ENCODE data around the gene SMIM32. TPM values are rescaled to one million over a fixed set of nuclear protein-coding genes. Genes with fewer than 3 reads are reported as not detected.

Gene SMIM32
- total and polyA plus RNA-seq, 2 of the 13 experiments (the other 11 are each of a cell fraction or from before 2014, with no cell fraction given): 0.15 to 0.20 TPM

- no peak for TF ChIP-seq CBX5 (CRISPR knock-in tag; IDR thresholded peaks at IDR 0.05; ENCODE audit: borderline replicate concordance)
- TF ChIP-seq ASH2L (IDR thresholded peaks at IDR 0.05; ENCODE audit: insufficient read length, low read depth, low read length): no peak
- no peak for TF ChIP-seq FOXJ3 (CRISPR knock-in tag; IDR thresholded peaks at IDR 0.05; ENCODE audit: borderline replicate concordance)
- no peak for TF ChIP-seq ZNF543 (CRISPR knock-in tag; IDR thresholded peaks at IDR 0.05)
- TF ChIP-seq ZBTB1 (CRISPR knock-in tag; IDR thresholded peaks at IDR 0.05; ENCODE audit: borderline replicate concordance): no peak
- TF ChIP-seq PTBP1 (IDR thresholded peaks at IDR 0.05; ENCODE audit: low read depth, low read length, poor library complexity, severe bottlenecking): no peak
- TF ChIP-seq FLYWCH1 (CRISPR knock-in tag; IDR thresholded peaks at IDR 0.05): no peak
- no peak for TF ChIP-seq CSRNP2 (CRISPR knock-in tag; conservative IDR thresholded peaks at IDR 0.05; ENCODE audit: low read depth)
- no peak for TF ChIP-seq HMGXB4 (CRISPR knock-in tag; IDR thresholded peaks at IDR 0.05; ENCODE audit: borderline replicate concordance in 1 of 2, low read depth in 1 of 2)
- TF ChIP-seq STAG1 (CRISPR knock-in tag; IDR thresholded peaks at IDR 0.05): peak; percentile 77
- no peak for TF ChIP-seq ZFP91 (CRISPR knock-in tag; IDR thresholded peaks at IDR 0.05; ENCODE audit: borderline replicate concordance)
- no peak for TF ChIP-seq ZNF605 (CRISPR knock-in tag; IDR thresholded peaks at IDR 0.05)
- peak; percentile 67 for TF ChIP-seq SMC3 (IDR thresholded peaks at IDR 0.05; ENCODE audit: low read length)
- no peak for TF ChIP-seq HNF4A (CRISPR knock-in tag; IDR thresholded peaks at IDR 0.05)
- TF ChIP-seq ZNF75D (CRISPR knock-in tag; IDR thresholded peaks at IDR 0.05; ENCODE audit: borderline replicate concordance): no peak
- TF ChIP-seq U2AF2 (IDR thresholded peaks at IDR 0.05; ENCODE audit: low read depth, low read length): no peak
- TF ChIP-seq ZNF704 (CRISPR knock-in tag; IDR thresholded peaks at IDR 0.05; ENCODE audit: borderline replicate concordance): no peak
- TF ChIP-seq SATB2 (CRISPR knock-in tag; IDR thresholded peaks at IDR 0.05): no peak
- no peak for TF ChIP-seq FOXP1 (IDR thresholded peaks at IDR 0.05)
- no peak for TF ChIP-seq FOXP1 (CRISPR knock-in tag; IDR thresholded peaks at IDR 0.05)
- no peak for TF ChIP-seq HHEX (CRISPR knock-in tag; IDR thresholded peaks at IDR 0.05)
- TF ChIP-seq ZFYVE20 (CRISPR knock-in tag; IDR thresholded peaks at IDR 0.05; ENCODE audit: borderline replicate concordance, low read depth): no peak
These were observed 18.8 kb downstream of the SMIM32 start (continued) for GRCh38 chr5:136174021-136174659.
